GM12864 (cell line): Measurements from ENCODE around the gene FBXO38.
A peak's percentile ranks its signal among the peaks of the same experiment; 100 is the strongest.

ENCODE experiments used
- DNase-seq: peaks from one replicate; pipeline ENCODE4 v3.0.0-alpha.2; 2011; ENCODE audit warnings: low read depth
- H3K4me3 ChIP-seq: 2 replicates; pipeline ENCODE4 v1.5.1; 2011; ENCODE audit warnings: mild to moderate bottlenecking, low read depth, low read length, control low read depth
- CTCF ChIP-seq: IDR thresholded peaks from 2 replicates; pipeline ENCODE4 v1.5.1; 2011; ENCODE audit warnings: low read depth, mild to moderate bottlenecking, moderate library complexity, low read length, control low read depth, inconsistent platforms; ENCODE audit errors: missing control alignments

The FBXO38 gene

GRCh38 chr5:148469501-148469935, 85.8 kb downstream of the FBXO38 start:
- no peak overlapping the region for H3K4me3 ChIP-seq
- no peak for DNase-seq
- no peak for TF ChIP-seq CTCF

- no peak for TF ChIP-seq CTCF
- H3K4me3 ChIP-seq = no peak overlapping the region
- DNase-seq = no peak
These were observed 87.6 kb downstream of the FBXO38 start for GRCh38 chr5:148471379-148471778.

- TF ChIP-seq CTCF = no peak
- DNase-seq = no peak
- H3K4me3 ChIP-seq = no peak overlapping the region
These were observed 90.3 kb downstream of the FBXO38 start for GRCh38 chr5:148474025-148474511.

- TF ChIP-seq CTCF = no peak
- no peak overlapping the region for H3K4me3 ChIP-seq
- no peak for DNase-seq
These were observed 92.5 kb downstream of the FBXO38 start for GRCh38 chr5:148476302-148476701.

GRCh38 chr5:148477429-148477828, 93.7 kb downstream of the FBXO38 start:
- DNase-seq = no peak
- TF ChIP-seq CTCF = no peak
- H3K4me3 ChIP-seq = no peak overlapping the region

- TF ChIP-seq CTCF = no peak
- DNase-seq = no peak
- no peak overlapping the region for H3K4me3 ChIP-seq
These were observed 98.4 kb downstream of the FBXO38 start for GRCh38 chr5:148482196-148482595.

- TF ChIP-seq CTCF = peak; percentile 88
- DNase-seq = peak; percentile 1
- H3K4me3 ChIP-seq = no peak overlapping the region
These were observed 99.1 kb downstream of the FBXO38 start for GRCh38 chr5:148482697-148483462.
